GM19452 (cell line): ENCODE data around the gene HYAL2.
"Not testable (repeated sequence)": the region's sequence is repeated elsewhere in the genome, so short reads cannot be mapped to it uniquely, and the experiment has no call there.

Experiments
- ATAC-seq: cut with Tn5 transposase; IDR thresholded peaks from one replicate; pipeline ENCODE4 v1.9.1; 2021; ENCODE audit not compliant: unreplicated experiment

Gene HYAL2

DNA sequence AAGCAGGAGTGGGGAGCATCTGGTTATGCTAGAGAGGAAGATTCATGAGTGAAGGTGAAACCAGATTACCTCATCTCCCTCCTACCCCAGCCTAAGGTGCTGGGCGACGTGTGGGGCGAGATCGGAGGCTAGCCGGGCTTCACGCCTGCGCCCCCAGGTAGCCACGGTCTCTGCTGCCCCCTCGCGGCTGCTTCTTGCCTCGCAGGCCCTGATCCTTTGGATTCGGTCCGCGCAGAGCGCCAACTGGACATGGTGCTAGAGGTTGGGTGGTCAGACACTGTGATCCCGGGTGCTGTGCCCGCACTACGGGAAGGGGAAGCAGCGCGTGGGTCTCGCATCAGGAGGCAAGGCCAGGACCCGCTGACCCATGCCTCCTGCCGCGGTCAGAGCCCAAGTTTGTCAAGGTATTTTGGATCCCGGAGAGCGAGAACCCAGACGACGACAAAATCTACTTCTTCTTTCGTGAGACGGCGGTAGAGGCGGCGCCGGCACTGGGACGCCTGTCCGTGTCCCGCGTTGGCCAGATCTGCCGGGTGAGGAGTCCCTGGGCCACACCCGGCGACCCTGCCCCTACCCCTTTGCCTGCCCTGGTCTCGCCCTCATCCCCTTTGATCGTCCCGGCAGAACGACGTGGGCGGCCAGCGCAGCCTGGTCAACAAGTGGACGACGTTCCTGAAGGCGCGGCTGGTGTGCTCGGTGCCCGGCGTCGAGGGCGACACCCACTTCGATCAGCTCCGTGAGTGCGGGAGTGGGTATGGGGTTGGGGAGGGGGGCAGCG is 49.4 kb downstream of the HYAL2 start:
- peak; percentile 84 for ATAC-seq

DNA sequence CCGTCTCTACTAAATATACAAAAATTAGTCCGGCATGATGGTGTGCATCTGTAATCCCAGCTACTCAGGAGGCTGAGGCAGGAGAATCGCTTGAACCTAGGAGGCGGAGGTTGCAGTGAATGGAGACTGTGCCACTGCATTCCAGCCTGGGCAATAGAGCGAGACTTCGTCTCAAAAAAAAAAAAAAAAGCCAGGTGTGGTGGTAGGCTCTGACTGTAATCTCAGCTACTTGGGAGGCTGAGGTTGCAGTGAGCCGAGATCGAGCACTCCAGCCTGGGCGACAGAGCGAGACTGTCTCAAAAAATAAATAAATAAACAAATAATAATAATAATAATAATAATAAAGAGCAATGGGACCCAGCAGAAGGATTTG is 50.0 kb downstream of the HYAL2 start:
- ATAC-seq, result not testable (repeated sequence)

DNA sequence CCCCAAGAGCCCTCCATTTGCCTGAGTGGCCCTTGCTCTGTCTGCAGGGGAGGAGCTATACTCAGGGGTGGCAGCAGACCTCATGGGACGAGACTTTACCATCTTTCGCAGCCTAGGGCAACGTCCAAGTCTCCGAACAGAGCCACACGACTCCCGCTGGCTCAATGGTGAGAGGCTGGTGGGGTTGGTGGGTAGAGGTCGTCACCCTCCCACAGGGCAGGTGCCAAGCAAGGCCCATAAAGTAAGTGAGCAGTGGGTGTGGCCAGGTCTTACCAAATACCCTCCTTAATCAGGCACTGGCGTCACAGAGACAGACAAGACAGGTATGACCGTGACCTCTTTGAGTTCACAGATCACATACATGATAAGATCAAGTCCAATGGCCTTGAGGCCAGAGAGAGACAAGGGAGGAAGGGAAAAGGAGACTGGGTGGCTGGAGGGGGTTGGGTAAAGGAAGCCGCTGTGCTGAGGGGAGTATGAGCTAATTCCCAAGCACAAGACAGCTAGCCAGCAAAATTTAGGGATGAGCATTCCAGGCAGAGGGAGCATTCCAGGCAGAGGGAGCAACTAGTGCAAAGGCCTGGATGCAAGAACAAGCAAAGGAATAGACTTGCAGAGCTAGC is 51.1 kb downstream of the HYAL2 start:
- ATAC-seq, result no peak

DNA sequence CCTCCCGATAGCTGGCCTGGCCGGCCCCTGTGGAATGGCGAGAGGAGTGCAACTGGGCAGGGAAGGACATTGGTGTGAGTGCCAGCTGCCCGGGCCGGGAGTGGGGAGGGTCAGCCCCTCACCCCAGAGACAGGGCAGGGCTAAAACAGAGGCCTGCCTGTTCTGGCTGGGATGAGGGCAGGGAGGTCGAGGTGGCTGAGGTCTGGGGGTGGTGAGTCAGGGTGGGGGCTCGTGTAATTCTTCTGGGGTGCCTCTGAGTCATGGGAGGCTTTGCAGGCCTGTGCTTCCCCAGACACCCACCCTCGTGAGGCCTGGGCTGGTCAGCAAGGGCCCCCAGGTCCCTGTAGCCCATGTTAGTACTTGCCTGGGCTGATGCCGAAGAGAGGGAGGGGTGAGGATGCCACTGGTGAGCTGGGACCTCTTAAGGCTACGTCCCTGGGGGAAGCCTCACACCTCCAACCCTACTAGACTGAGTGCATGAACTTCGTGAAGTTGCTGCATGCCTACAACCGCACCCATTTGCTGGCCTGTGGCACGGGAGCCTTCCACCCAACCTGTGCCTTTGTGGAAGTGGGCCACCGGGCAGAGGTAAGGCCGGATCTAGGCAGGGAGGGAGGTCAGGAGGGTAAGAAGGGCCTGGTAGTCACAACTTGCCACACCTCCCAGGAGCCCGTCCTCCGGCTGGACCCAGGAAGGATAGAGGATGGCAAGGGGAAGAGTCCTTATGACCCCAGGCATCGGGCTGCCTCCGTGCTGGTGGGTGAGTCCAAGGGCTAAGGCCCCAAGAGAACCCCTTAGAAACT is 51.9 kb downstream of the HYAL2 start:
- ATAC-seq, result no peak

DNA sequence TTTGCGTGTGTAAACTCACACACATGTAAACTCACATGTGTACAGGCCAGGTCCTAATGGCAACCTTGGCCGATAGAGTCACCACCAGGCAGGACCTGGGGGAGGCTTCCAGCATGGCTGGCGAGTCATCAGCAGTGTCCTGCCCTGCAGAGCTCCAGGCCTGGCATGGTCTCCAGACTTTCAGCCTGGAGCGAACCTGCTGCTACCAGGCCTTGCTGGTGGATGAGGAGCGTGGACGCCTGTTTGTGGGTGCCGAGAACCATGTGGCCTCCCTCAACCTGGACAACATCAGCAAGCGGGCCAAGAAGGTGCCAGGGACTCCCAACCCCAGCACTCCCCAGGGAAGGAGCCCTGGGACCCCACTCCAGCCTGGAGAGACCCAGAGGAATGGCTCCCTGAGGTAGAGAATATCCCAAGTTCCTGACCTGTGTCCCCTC is 52.5 kb downstream of the HYAL2 start:
- no peak for ATAC-seq

DNA sequence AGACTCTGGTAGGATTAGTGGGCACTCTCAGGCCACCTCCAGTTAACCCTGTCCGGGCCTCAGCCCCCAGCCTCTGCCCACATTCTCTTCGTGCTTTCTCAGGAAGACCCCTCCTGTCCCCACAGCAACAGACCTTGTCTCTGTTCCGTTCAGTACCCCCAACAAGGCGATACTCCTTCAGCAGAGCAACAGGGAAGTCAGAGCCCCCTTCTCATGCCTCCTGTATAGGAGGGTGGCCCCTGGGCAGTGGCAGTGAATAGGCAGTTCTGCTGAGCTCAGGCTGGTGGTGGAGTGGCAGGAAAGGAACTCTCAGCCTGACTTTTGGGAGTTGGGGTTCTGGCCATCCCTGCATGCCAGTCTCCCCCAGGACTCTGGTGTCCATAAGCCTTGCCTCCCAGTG is 53.1 kb downstream of the HYAL2 start:
- no peak for ATAC-seq

DNA sequence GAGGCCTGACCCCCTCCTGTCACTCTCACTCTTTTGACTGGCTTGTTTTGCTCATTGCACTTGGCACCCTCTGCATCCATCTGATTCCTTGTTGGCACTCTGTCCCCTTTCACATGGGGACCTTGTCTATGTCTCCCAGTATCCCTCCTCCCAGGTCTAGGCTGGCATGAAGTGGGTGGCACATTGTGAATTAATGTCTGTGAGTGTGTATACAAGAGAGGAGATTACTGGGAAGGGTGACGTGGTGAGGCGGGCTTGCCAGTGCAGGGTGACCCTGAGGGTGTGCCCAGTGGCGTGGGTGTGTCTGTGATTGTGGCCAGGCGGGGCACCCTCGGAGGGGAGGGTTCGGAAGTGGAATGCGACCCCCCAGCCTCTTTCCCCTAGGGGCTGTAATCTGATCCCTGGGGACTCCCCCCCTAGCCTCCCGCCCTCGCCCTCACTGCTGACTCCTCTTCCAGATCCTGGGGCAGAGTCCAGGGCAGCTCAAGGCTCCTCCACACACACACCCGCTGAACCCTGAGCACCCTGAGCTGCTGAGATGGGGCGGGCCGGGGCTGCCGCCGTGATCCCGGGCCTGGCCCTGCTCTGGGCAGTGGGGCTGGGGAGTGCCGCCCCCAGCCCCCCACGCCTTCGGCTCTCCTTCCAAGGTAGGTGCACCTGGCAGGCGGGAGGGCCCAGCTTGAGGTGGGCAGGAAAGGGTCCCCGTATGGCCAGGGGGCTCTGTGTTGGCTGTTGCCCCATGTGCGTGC is 53.7 kb downstream of the HYAL2 start, which contains the start of gene SEMA3B:
SEMA3B (plus strand) TSS at position 445 of the 749 bp plus-strand sequence; CDS start at position 539, 94 bp downstream.
- no peak for ATAC-seq

DNA sequence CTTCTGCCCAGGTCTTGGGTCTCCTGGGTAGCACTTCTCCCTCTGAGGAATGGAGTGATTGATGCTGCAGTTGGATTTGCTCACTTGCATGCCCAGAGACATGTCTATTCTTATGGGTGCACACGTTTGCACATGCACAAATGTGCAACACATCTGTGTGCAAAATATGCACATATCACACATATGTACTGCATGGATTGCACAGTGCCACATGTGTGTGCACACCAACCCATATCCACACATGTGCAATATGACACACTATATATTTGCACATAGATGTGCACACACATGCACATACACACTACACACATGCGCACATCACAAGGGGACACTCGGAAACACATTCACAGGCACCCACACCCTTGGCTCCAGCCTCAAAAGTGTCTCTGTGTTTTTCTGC is 54.3 kb downstream of the HYAL2 start:
- no peak for ATAC-seq
